Hepatic stellate cell (primary cell): ENCODE results near the gene KAT5.
"Not testable (repeated sequence)": the region's sequence is repeated elsewhere in the genome, so short reads cannot be mapped to it uniquely, and the experiment has no call there.

ENCODE experiments used
- DNase-seq: peaks from one replicate; pipeline ENCODE4 v3.0.0; 2011; ENCODE audit warnings: low spot score

The KAT5 gene

DNA sequence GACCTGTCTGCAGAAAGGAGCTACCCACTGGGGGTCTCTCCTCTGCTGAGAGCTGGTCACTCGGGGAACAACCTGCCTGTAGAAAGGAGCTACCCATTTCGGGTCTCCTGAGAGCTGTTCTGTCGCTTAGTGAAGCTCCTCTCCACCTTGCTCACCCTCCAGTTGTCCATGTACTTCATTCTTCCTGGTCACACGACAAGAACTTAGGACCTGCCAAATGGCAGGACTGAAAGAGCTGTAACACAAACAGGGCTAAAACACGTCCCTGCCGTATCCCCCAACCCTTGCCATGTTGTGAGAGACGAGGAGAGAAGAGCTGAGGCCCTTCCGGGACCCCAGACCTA lies 32.6 kb downstream of the KAT5 start:
- no peak for DNase-seq

DNA sequence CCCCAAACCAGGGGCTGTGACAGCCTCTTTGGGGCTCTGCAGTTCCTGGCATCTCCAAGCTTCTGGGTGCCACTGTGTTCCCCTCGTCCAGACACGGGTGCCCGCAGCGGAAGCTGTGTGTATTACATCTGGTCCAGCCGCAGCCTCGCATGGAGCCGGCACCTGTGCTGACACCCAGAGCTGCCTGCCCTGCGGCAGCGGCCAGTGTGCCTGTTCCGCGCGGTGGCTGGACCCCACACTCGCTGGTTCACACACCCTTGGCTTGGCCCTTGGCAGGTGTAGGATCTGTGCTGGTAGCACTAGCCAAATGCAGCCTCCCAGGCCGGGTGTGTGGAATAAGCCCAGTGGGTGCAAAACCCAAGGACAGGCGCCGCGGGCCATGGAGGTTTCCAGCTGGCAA lies 33.0 kb downstream of the KAT5 start:
- DNase-seq, result no peak

DNA sequence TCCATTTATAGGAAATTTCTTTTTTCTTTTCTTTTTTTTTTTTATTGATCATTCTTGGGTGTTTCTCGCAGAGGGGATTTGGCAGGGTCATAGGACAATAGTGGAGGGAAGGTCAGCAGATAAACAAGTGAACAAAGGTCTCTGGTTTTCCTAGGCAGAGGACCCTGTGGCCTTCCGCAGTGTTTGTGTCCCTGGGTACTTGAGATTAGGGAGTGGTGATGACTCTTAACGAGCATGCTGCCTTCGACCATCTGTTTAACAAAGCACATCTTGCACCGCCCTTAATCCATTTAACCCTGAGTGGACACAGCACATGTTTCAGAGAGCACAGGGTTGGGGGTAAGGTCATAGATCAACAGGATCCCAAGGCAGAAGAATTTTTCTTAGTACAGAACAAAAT lies 50.1 kb downstream of the KAT5 start:
- not testable (repeated sequence) for DNase-seq

- DNase-seq, result not testable (repeated sequence)
These were observed 50.8 kb downstream of the KAT5 start for GRCh38 chr11:65762816-65763215.

GRCh38 chr11:65764434-65764833 lies 52.4 kb downstream of the KAT5 start:
- DNase-seq, result no peak

DNA sequence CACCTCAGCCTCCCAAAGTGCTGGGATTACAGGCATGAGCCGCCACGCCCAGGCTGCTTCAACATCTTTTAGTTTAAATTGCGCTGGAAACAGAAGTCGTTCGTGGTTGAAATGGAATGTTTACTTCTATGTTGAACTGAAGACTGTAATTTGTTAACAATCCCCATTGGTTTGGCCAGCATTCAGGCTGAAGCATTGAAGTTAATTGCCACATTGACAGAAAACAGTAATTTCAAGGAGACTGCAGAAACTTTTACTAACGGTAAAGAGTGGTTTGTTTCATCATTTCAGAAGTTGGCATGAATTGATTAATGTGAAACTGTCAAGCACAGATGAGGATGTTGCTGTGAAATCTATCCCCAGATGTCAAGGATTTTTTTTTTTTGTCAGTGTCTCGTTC lies 54.5 kb downstream of the KAT5 start:
- DNase-seq, result no peak

DNA sequence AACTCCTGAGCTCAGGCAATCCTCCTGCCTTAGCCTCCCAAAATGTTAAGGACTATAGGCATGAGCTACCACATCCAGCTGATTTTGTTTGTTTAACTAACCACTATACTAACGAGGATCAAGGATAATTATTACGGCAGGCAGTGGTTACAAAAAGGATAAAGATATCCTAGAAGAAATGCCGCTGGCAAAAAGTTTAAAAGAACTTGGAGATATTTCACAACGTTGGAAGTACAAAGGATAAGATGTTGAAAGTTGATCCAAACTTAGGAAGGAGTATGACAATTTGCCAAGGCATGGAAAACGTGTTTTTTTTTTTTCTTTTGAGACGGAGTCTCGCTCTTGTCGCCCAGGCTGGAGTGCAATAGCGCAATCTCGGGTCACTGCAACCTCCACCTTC lies 55.4 kb downstream of the KAT5 start:
- no peak for DNase-seq

DNA sequence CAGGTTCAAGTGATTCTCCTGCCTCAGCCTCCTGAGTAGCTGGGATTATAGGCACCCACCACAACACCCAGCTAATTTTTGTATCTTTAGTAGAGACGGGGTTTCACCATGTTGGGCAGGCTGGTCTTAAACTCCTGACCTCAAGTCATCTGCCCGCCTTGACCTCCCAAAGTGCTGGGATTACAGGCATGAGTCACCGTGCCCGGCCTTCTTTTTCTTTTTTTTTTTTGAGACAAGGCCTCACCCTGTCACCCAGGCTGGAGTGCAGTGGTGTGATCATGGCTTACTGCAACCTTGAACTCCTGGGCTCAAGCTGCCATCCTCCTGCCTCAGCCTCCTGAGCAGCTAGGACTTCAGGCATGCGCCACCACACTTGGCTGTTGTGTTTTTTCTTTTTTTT lies 55.8 kb downstream of the KAT5 start:
- not testable (repeated sequence) for DNase-seq
